NT2/D1 (cell line): ENCODE data around the gene NCAPG2.

Source experiments
- YY1 ChIP-seq: IDR thresholded peaks from 2 replicates; pipeline ENCODE4 v1.6.1; 2011; ENCODE audit not compliant: insufficient read length, insufficient read depth
- ZNF274 ChIP-seq: IDR thresholded peaks from 2 replicates; pipeline ENCODE4 v1.6.1; 2011; ENCODE audit warnings: mild to moderate bottlenecking, low read depth, low read length

- TF ChIP-seq ZNF274 (no peak), YY1 (no peak)
Observed at GRCh38 chr7:158710651-158711102, 6.1 kb upstream of the NCAPG2 start.
